ENCODE results near the gene PEAK1. TPM values are rescaled to one million over a fixed set of nuclear protein-coding genes. Genes with fewer than 3 reads are reported as not detected.

PEAK1 gene
- total and polyA plus RNA-seq, 9 of the 15 experiments (the other 6 are each of a cell fraction or from before 2014, with no cell fraction given): 0.99 to 22.4 (median 10.8) TPM

- TF ChIP-seq ZBTB11 (CRISPR knock-in tag; IDR thresholded peaks at IDR 0.05): peak in 1 of 3 experiments; percentile 59; a peak in 1 of 6 replicates
- no peak for TF ChIP-seq TCF7 (IDR thresholded peaks at IDR 0.05; ENCODE audit: borderline replicate concordance)
- no peak for TF ChIP-seq TCF7L2 (IDR thresholded peaks at IDR 0.05; ENCODE audit: low read depth, low read length)
- no peak for TF ChIP-seq NR4A1 (CRISPR knock-in tag; IDR thresholded peaks at IDR 0.05)
- no peak for TF ChIP-seq NR4A1 (tag; IDR thresholded peaks at IDR 0.05)
- TF ChIP-seq TEAD1 (CRISPR knock-in tag; IDR thresholded peaks at IDR 0.05): no peak
- no peak for TF ChIP-seq NBN (IDR thresholded peaks at IDR 0.05; ENCODE audit: low read depth)
- no peak for TF ChIP-seq ZNF589 (CRISPR knock-in tag; IDR thresholded peaks at IDR 0.05; ENCODE audit: low read depth)
- no peak for TF ChIP-seq CEBPG (CRISPR knock-in tag; IDR thresholded peaks at IDR 0.05)
- TF ChIP-seq CEBPG (tag; conservative IDR thresholded peaks at IDR 0.05 in 1 of 2, IDR thresholded peaks at IDR 0.05 in 1 of 2): no peak
- TF ChIP-seq PPARD (CRISPR knock-in tag; IDR thresholded peaks at IDR 0.05): no peak
- TF ChIP-seq SMARCA4 (IDR thresholded peaks at IDR 0.05): 0 out of 2 replicates have a peak, but pooled peaks have one; percentile 9
- TF ChIP-seq CBFA2T3 (IDR thresholded peaks at IDR 0.05): peak; percentile 74
- TF ChIP-seq, protein P1, sequence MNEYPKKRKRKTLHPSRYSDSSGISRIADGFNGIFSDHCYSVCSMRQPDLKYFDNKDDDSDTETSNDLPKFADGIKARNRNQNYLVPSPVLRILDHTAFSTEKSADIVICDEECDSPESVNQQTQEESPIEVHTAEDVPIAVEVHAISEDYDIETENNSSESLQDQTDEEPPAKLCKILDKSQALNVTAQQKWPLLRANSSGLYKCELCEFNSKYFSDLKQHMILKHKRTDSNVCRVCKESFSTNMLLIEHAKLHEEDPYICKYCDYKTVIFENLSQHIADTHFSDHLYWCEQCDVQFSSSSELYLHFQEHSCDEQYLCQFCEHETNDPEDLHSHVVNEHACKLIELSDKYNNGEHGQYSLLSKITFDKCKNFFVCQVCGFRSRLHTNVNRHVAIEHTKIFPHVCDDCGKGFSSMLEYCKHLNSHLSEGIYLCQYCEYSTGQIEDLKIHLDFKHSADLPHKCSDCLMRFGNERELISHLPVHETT (CRISPR knock-in tag; conservative IDR thresholded peaks at IDR 0.05 in 1 of 2, IDR thresholded peaks at IDR 0.05 in 1 of 2): no peak
- no peak for TF ChIP-seq HNRNPLL (IDR thresholded peaks at IDR 0.05; ENCODE audit: low read depth, low read length, poor library complexity, severe bottlenecking)
- peak; percentile 69 for TF ChIP-seq ARID1B (IDR thresholded peaks at IDR 0.05)
- TF ChIP-seq GABPB2 (CRISPR knock-in tag; conservative IDR thresholded peaks at IDR 0.05): no peak
- TF ChIP-seq ZNF24 (IDR thresholded peaks at IDR 0.05): peak; percentile 90
- no peak for TF ChIP-seq NFE2L1 (tag; IDR thresholded peaks at IDR 0.05; ENCODE audit: borderline replicate concordance, low read depth)
- 0 out of 2 replicates have a peak, but pooled peaks have one; percentile 6 for TF ChIP-seq EHMT2 (IDR thresholded peaks at IDR 0.05)
- no peak for TF ChIP-seq TBP (optimal IDR thresholded peaks at IDR 0.05; ENCODE audit: low read depth, low read length)
- TF ChIP-seq ZNF3 (CRISPR knock-in tag; IDR thresholded peaks at IDR 0.05): no peak
- no peak for TF ChIP-seq PHF21A (IDR thresholded peaks at IDR 0.05; ENCODE audit: borderline replicate concordance, low read depth)
- TF ChIP-seq TGIF2 (CRISPR knock-in tag; IDR thresholded peaks at IDR 0.05): no peak
- no peak for TF ChIP-seq ERF (CRISPR knock-in tag; IDR thresholded peaks at IDR 0.05)
These were observed 5.0 kb downstream of the PEAK1 start (continued) for GRCh38 chr15:77414789-77415442.

All from K562 (cell line).